B cell (primary cell): ENCODE measurements around the gene GLB1L. TPM values are rescaled to one million over a fixed set of nuclear protein-coding genes. Genes with fewer than 3 reads are reported as not detected.

ENCODE experiments used
- ATAC-seq: fragments of 200-7000 bp; cut with Tn5 transposase; one replicate; pipeline ENCODE4 v1.10.0; 2021; ENCODE audit warnings: low read depth, mild to moderate bottlenecking, moderate number of reproducible peaks, moderate library complexity
- CTCF ChIA-PET: fragments of 350-600 bp; sonication (Branson Sonifier 250); formaldehyde crosslinking; loops from one replicate; lab custom pipeline; 2021; ENCODE audit warnings: antibody characterized with exemption, inconsistent platforms; lab: Charles Lee
- POLR2A ChIA-PET: fragments of 350-600 bp; sonication (Branson Sonifier 250); formaldehyde crosslinking; loops from one replicate; lab custom pipeline; 2021; ENCODE audit warnings: antibody characterized with exemption; lab: Charles Lee
- DNase-seq: peaks from one replicate; pipeline ENCODE4 v3.0.0; 2013
- H2AFZ ChIP-seq: 2 replicates; pipeline ENCODE4 v1.6.1; 2012; ENCODE audit warnings: mild to moderate bottlenecking, low read depth, low read length; ENCODE audit not compliant: insufficient read depth, poor library complexity, severe bottlenecking
- H3K27ac ChIP-seq, 2 donors: 1 replicate in 1 of 2; 2 replicates in 1 of 2; pipeline ENCODE4 v1.5.1; 2012 to 2013; ENCODE audit warnings: low read length in 2 of 2, mild to moderate bottlenecking in 2 of 2, moderate library complexity in 1 of 2
- H3K27me3 ChIP-seq, 4 experiments: fragments of 200-600 bp in 1 of 4; sonication (generic) in 1 of 4; replicated peaks in 1 of 4; 1 replicate in 2 of 4; 2 replicates in 2 of 4; pipeline versions ENCODE4 v1.6.1 to v1.7.0; 2013 to 2016; ENCODE audit warnings: low read length in 3 of 4, mild to moderate bottlenecking in 2 of 4, mixed read lengths in 1 of 4, moderate library complexity in 1 of 4; ENCODE audit not compliant: insufficient read depth in 4 of 4, control insufficient read depth in 3 of 4; ENCODE audit errors: control extremely low read depth in 1 of 4
- H3K36me3 ChIP-seq, 2 experiments: replicated peaks in 1 of 2; 1 replicate in 1 of 2; 2 replicates in 1 of 2; pipeline versions ENCODE4 v1.6.1 to v1.7.1; 2013; ENCODE audit warnings: low read length in 1 of 2; ENCODE audit not compliant: insufficient read depth in 2 of 2, control insufficient read depth in 1 of 2; ENCODE audit errors: control extremely low read depth in 1 of 2, extremely low read depth in 1 of 2
- H3K4me1 ChIP-seq, 2 donors: fragments of 200-600 bp in 1 of 2; sonication (generic) in 1 of 2; 1 replicate in 1 of 2; 2 replicates in 1 of 2; pipeline versions ENCODE4 v1.5.1 to v1.6.1; 2013 to 2017; ENCODE audit warnings: low read length in 2 of 2; ENCODE audit not compliant: control insufficient read depth in 2 of 2, insufficient read depth in 2 of 2
- H3K4me2 ChIP-seq: replicated peaks from 2 replicates; pipeline ENCODE3; 2012; ENCODE audit warnings: mild to moderate bottlenecking, low read depth, low read length; ENCODE audit not compliant: poor library complexity, severe bottlenecking
- H3K4me3 ChIP-seq, 5 experiments: fragments of 200-600 bp in 1 of 5; sonication (generic) in 1 of 5; 1 replicate in 3 of 5; 2 replicates in 2 of 5; pipeline versions ENCODE4 v1.5.1 to v1.7.0; 2011 to 2016; ENCODE audit warnings: low read length in 4 of 5, mild to moderate bottlenecking in 4 of 5, low read depth in 2 of 5, control low read depth in 1 of 5, moderate library complexity in 1 of 5; ENCODE audit not compliant: insufficient read depth in 1 of 5; ENCODE audit errors: control extremely low read depth in 1 of 5, extremely low read depth in 1 of 5
- H3K79me2 ChIP-seq: fragments of 200-600 bp; sonication (generic); one replicate; pipeline ENCODE4 v1.6.0; 2016; ENCODE audit warnings: low read length; ENCODE audit not compliant: control insufficient read depth, insufficient read depth
- H3K9ac ChIP-seq: fragments of 200-600 bp; sonication (generic); 2 replicates; pipeline ENCODE4 v1.6.1; 2017; ENCODE audit warnings: mild to moderate bottlenecking, low read length, moderate library complexity
- H3K9me3 ChIP-seq, 3 donors: one replicate each; pipeline versions ENCODE4 v1.6.1 to v1.7.1; 2013; ENCODE audit warnings: low read length in 2 of 3; ENCODE audit not compliant: control insufficient read depth in 2 of 3, insufficient read depth in 1 of 3; ENCODE audit errors: control extremely low read depth in 1 of 3
- H4K20me1 ChIP-seq: 2 replicates; pipeline ENCODE4 v1.6.0; 2012; ENCODE audit warnings: mild to moderate bottlenecking, low read length; ENCODE audit not compliant: insufficient read depth, control insufficient read depth, poor library complexity, severe bottlenecking
- H3K27ac Mint-ChIP-seq: one replicate; pipeline ENCODE4 v1.8.0; 2021; ENCODE audit warnings: mixed read lengths
- H3K27me3 Mint-ChIP-seq: one replicate; pipeline ENCODE4 v1.8.0; 2021; ENCODE audit warnings: mixed read lengths
- H3K4me1 Mint-ChIP-seq: one replicate; pipeline ENCODE4 v1.8.0; 2021; ENCODE audit warnings: mixed read lengths
- H3K4me3 Mint-ChIP-seq: one replicate; pipeline ENCODE4 v1.8.0; 2021; ENCODE audit warnings: mixed read lengths
- H3K9me3 Mint-ChIP-seq: one replicate; pipeline ENCODE4 v1.8.0; 2022; ENCODE audit warnings: mixed read lengths; ENCODE audit not compliant: insufficient read depth
- EZH2 ChIP-seq: IDR thresholded peaks from 2 replicates; pipeline ENCODE4 v1.6.1; 2012; ENCODE audit warnings: borderline replicate concordance, low read depth, mild to moderate bottlenecking, moderate library complexity, low read length; ENCODE audit not compliant: insufficient read depth, poor library complexity, severe bottlenecking
- WGBS: methylation state at CpG from one replicate; pipeline ENCODE4 v1.1.5; 2013; ENCODE audit warnings: missing lambda C conversion rate; ENCODE audit not compliant: insufficient coverage; 5-methylcytosine and 5-hydroxymethylcytosine counted together
- intact Hi-C: fragments of 100-400 bp; cut with micrococcal nuclease; formaldehyde crosslinking; loops from one replicate; pipeline ENCODE4 v1.10.0; 2022
- polyA plus RNA-seq: library from polyadenylated mRNA; depleted of rRNA; stranded (reverse); fragments of >200 nt; gene quantifications from 2 replicates; pipeline ENCODE4 v1.2.3, GENCODE V29; 2012
- total RNA-seq, 2 donors: library from RNA; stranded (reverse); fragments of 120-200 nt in 1 of 2; gene quantifications; 1 replicate in 1 of 2; 2 replicates in 1 of 2; pipeline versions ENCODE4 v1.2.3 to v1.2.4, GENCODE V29; 2013 to 2022
- TF ChIP-seq, protein P1 (sequence below): fragments of 200-600 bp; IDR thresholded peaks from one replicate; pipeline ENCODE4 v1.8.0; 2022; ENCODE audit warnings: antibody characterized with exemption, mild to moderate bottlenecking

GLB1L gene
- total and polyA plus RNA-seq, 2 donors (not counting 1 experiment from before 2014, with no cell fraction given): 2.4 to 4.1 TPM

DNA sequence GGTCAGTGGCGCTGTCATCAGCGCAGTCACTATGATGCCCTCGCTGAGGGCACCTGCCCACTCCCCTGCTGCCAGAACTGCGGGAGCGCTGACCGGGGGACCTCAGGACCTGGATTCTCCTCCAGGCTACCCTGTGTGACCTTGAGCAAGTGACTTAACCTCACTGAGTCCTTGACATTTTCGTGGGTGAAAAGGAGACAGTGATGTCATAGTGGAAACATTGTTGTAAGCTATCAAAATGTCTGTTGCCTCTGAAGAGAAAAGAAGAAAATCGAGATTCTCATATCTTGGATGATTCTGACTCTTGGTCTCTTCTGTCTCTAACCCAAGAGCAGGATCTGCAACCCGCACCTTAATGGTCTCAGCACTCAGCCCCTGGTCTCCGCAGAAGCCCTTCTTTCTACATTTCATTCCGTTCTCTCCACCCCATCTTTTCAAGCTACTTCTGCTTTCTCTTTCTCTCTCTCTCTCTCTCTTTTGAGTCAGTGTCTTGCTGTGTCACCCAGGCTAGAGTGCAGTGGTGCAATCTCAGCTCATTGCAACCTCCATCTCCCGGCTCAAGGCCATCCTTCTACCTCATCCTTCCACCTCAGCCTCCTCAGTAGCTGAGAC is 9.5 kb upstream of the GLB1L start:
- WGBS: 0% methylated on average over 11 of the region's 12 CpGs
- H3K27ac Mint-ChIP-seq: peak overlapping the region; percentile 95
- H3K9me3 ChIP-seq: no peaks in the 10 kb centered on the region
- peak overlapping the region; percentile 93 to 94 for H3K27ac ChIP-seq
- H3K4me3 Mint-ChIP-seq: peak overlapping the region; percentile 87
- peak overlapping the region; percentile 90 for H3K9ac ChIP-seq
- TF ChIP-seq, protein P1, sequence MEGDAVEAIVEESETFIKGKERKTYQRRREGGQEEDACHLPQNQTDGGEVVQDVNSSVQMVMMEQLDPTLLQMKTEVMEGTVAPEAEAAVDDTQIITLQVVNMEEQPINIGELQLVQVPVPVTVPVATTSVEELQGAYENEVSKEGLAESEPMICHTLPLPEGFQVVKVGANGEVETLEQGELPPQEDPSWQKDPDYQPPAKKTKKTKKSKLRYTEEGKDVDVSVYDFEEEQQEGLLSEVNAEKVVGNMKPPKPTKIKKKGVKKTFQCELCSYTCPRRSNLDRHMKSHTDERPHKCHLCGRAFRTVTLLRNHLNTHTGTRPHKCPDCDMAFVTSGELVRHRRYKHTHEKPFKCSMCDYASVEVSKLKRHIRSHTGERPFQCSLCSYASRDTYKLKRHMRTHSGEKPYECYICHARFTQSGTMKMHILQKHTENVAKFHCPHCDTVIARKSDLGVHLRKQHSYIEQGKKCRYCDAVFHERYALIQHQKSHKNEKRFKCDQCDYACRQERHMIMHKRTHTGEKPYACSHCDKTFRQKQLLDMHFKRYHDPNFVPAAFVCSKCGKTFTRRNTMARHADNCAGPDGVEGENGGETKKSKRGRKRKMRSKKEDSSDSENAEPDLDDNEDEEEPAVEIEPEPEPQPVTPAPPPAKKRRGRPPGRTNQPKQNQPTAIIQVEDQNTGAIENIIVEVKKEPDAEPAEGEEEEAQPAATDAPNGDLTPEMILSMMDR: no peak
- TF ChIP-seq EZH2: no peak
- H3K36me3 ChIP-seq: peaks cover 2 to 20% of the 10 kb centered on the region in 2 experiments
- intact Hi-C loops: loop anchor here (1.0 to 5.0 kb wide), 5 partner anchors 25 to 1037 kb away; partner anchors contain the start of genes ANKZF1, ARPC2, ATG9A and DNAJB2
- no peaks in the 10 kb centered on the region for H3K27me3 Mint-ChIP-seq
- peaks cover 22% of the 10 kb centered on the region for H4K20me1 ChIP-seq
- peaks cover 42% of the 10 kb centered on the region for H3K4me1 Mint-ChIP-seq
- no peaks in the 10 kb centered on the region for H3K27me3 ChIP-seq
- H3K4me3 ChIP-seq: peak overlapping the region; percentile 83 to 97 (median 90)
- peaks cover 37% of the 10 kb centered on the region for H3K79me2 ChIP-seq
- ChIA-PET CTCF (interaction anchor here (0.6 to 7.6 kb wide), 26 partner anchors 8 to 412 kb away, joined by 3 to 97 read pairs (median 5); partner anchors contain the start of genes ANKZF1, ATG9A, CNPPD1 and DNAJB2), POLR2A (interaction anchor here (0.5 to 4.2 kb wide), 15 partner anchors 9 to 1937 kb away, joined by 3 to 106 read pairs (median 5); partner anchors contain the start of genes ABCB6, ANKZF1, ATG9A and CHPF)
- H2AFZ ChIP-seq: peak overlapping the region; percentile 93
- no peaks in the 10 kb centered on the region for H3K9me3 Mint-ChIP-seq
- peak overlapping the region; percentile 100 for H3K4me2 ChIP-seq
- peak; percentile 79 for DNase-seq
- ATAC-seq: peak; percentile 25
- peaks cover 26 to 37% of the 10 kb centered on the region in 2 donors for H3K4me1 ChIP-seq
